Testis (tissue), 3 donors: ENCODE data around the gene LDLRAD4. TPM values are rescaled to one million over a fixed set of nuclear protein-coding genes. Genes with fewer than 3 reads are reported as not detected.

Experiments
- DNase-seq: peaks from one replicate; pipeline ENCODE4 v3.0.0-alpha.2; 2019
- H3K27ac ChIP-seq, 2 donors: fragments of 200-600 bp; sonication (generic); one replicate each; pipeline ENCODE4 v1.5.1; 2019
- H3K27me3 ChIP-seq: fragments of 200-600 bp; sonication (generic); one replicate; pipeline ENCODE4 v1.5.1; 2019
- H3K36me3 ChIP-seq: fragments of 200-600 bp; sonication (generic); one replicate; pipeline ENCODE4 v1.5.1; 2017; ENCODE audit warnings: low read depth; ENCODE audit errors: missing control alignments
- H3K4me1 ChIP-seq: fragments of 200-600 bp; sonication (generic); one replicate; pipeline ENCODE4 v1.5.1; 2019
- H3K4me3 ChIP-seq, 2 donors: fragments of 200-600 bp; sonication (generic); one replicate each; pipeline ENCODE4 v1.5.1; 2017 to 2019
- H3K9me3 ChIP-seq: fragments of 200-600 bp; sonication (generic); one replicate; pipeline ENCODE4 v1.5.1; 2017
- CTCF ChIP-seq, 3 experiments: fragments of 450-650 bp in 2 of 3; fragments of 200-600 bp in 1 of 3; sonication (generic) in 1 of 3; IDR thresholded peaks; one replicate each; pipeline ENCODE4 v1.5.1; 2016 to 2019; ENCODE audit warnings: antibody characterized with exemption in 3 of 3, mild to moderate bottlenecking in 2 of 3, moderate library complexity in 1 of 3
- POLR2A ChIP-seq: fragments of 450-650 bp; IDR thresholded peaks from one replicate; pipeline ENCODE4 v1.6.1; 2017; ENCODE audit warnings: antibody characterized with exemption, mild to moderate bottlenecking, moderate library complexity
- WGBS, 2 donors: methylation state at CpG; one replicate each; pipeline ENCODE4 v1.1.5; 2018; 5-methylcytosine and 5-hydroxymethylcytosine counted together
- intact Hi-C: fragments of 100-400 bp; cut with DNase I; formaldehyde crosslinking; loops from one replicate; pipeline ENCODE4 v1.15.1; 2023; ENCODE audit warnings: low total_unique reads
- polyA plus RNA-seq: library from polyadenylated mRNA; stranded (reverse); fragments of 350-450 nt; fragmentation: Illumina TruSeq; extraction: RNeasy Lipid Tissue Mini Kit (QIAGEN cat#74804); gene quantifications from one replicate; pipeline ENCODE4 v1.2.3, GENCODE V29; 2014; ENCODE audit warnings: low read depth, low replicate concordance; ENCODE audit not compliant: insufficient read depth
- total RNA-seq, 2 donors: library from RNA; depleted of rRNA; stranded (reverse); fragments of >200 nt; gene quantifications; one replicate each; pipeline ENCODE4 v1.2.3, GENCODE V29; 2016

The LDLRAD4 gene
- total and polyA plus RNA-seq, 3 donors from 2014 or later: 22.0 to 42.2 (median 25.9) TPM

- no peak for DNase-seq
- TF ChIP-seq CTCF (IDR thresholded peaks at IDR 0.05): no peak
- TF ChIP-seq POLR2A: no peak
- H3K36me3 ChIP-seq: no peaks in the 10 kb centered on the region
- 82 to 92% methylated on average over 3 of the region's 3 CpGs for WGBS, 2 donors
- no peak overlapping the region for H3K4me3 ChIP-seq
- no peaks in the 10 kb centered on the region for H3K27me3 ChIP-seq
- intact Hi-C loops: no loop called here
- H3K27ac ChIP-seq: no peak overlapping the region
- no peaks in the 10 kb centered on the region for H3K9me3 ChIP-seq
- H3K4me1 ChIP-seq: no peaks in the 10 kb centered on the region
Measured at GRCh38 chr18:13366131-13366530, 147.6 kb downstream of the LDLRAD4 start.

DNA sequence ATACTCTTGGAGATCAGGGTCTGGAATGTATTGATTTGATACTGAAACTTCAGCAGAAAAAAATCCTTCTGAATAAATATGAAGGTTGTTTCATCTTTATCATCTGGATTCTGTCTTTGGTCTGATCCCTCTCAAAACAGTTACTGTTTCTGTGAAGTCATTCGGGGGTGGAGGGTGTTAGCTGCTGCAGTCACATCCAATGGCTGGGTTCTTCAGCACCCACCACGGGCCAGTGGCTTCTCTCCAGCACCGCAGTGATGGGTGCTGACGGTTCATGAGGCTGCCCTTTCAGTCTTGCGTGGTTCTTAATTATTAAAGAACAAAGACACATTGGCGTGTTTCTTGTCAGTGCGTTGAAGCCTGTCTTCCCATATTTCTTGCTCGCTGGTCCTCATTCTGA, 148.0 kb downstream of the LDLRAD4 start:
- H3K4me1 ChIP-seq: no peaks in the 10 kb centered on the region
- no peak overlapping the region for H3K4me3 ChIP-seq
- H3K36me3 ChIP-seq: no peaks in the 10 kb centered on the region
- no peak overlapping the region for H3K27ac ChIP-seq
- TF ChIP-seq POLR2A: no peak
- no peaks in the 10 kb centered on the region for H3K27me3 ChIP-seq
- intact Hi-C loops: no loop called here
- DNase-seq: no peak
- WGBS, 2 donors: 86 to 95% methylated on average over 8 of the region's 8 CpGs
- no peaks in the 10 kb centered on the region for H3K9me3 ChIP-seq

GRCh38 chr18:13366962-13367892, 148.7 kb downstream of the LDLRAD4 start:
- 90 to 91% methylated on average over 26 of the region's 26 CpGs for WGBS, 2 donors
- Histone ChIP-seq H3K27ac (no peak overlapping the region), H3K4me1 (no peaks in the 10 kb centered on the region), H3K36me3 (no peaks in the 10 kb centered on the region), H3K27me3 (no peaks in the 10 kb centered on the region), H3K9me3 (no peaks in the 10 kb centered on the region), H3K4me3 (no peak overlapping the region)
- DNase-seq: no peak
- TF ChIP-seq POLR2A (no peak), CTCF (IDR thresholded peaks at IDR 0.05) (no peak)
- intact Hi-C loops: no loop called here

DNA sequence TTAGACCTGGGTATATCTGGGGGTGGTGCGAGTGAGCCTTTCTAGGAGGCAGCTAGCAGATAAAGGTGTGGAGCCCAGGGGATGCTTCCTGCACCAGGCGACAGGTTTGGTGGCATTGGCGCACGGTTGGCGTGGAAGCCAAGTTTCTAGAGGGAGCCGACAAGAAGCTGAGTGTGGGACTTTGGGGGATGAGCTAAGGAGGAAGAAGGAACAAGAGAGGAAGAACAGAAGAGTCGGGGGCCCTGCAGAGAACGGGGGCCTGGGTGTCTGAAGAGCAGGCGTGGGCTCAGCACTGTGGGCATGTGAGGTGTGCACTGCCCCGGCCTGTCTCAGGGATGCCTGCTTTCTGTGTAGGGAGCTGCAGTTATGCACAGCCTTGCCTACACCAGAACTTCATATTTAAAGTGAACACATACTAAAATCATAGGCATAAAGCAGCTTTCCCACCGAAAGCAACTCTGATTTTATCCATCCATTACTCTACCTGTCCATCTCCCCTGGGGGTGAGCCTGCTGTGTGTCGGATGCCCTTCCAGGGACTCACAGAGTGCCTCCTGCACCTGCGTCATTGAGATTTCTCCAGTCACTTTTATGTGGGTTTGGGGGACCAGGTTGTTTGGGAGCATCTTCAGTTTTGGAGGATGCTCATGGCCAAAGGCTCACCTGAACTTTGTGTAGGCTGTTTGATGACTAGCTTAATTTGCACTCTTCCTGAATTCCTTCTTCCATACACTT, 149.7 kb downstream of the LDLRAD4 start:
- Histone ChIP-seq H3K36me3 (no peaks in the 10 kb centered on the region), H3K27me3 (no peaks in the 10 kb centered on the region), H3K4me1 (no peaks in the 10 kb centered on the region), H3K27ac (no peak overlapping the region), H3K4me3 (no peak overlapping the region), H3K9me3 (no peaks in the 10 kb centered on the region)
- DNase-seq: no peak
- WGBS, 2 donors: 93 to 96% methylated on average over 13 of the region's 13 CpGs
- TF ChIP-seq POLR2A: no peak
- no peak for TF ChIP-seq CTCF (IDR thresholded peaks at IDR 0.05)
- intact Hi-C loops: no loop called here

DNA sequence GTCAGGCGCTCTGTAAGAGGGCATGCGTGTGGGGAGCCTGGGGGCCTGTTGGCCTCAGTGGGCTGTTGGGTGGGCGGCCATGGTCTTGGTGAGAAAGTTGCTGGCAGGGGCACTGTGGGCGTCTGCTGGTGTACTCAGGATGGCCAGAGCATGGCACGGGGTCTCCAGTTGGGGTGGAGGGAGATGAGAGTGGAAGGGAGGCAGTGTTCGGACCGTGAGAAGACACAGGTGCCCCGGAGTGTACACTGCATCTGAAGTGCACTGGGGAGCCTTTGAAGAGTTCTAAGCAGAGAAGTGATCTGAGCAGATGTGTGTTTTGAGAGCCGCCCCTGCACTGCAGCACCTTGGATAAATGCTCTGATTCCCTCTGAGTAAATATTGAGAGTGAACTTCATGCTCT, 150.8 kb downstream of the LDLRAD4 start:
- DNase-seq: no peak
- 89 to 94% methylated on average over 9 of the region's 9 CpGs for WGBS, 2 donors
- no peaks in the 10 kb centered on the region for H3K36me3 ChIP-seq

More for the DNA sequence above, 150.8 kb downstream of the LDLRAD4 start:
- intact Hi-C loops: no loop called here
- H3K9me3 ChIP-seq: no peaks in the 10 kb centered on the region
- H3K27ac ChIP-seq: no peak overlapping the region
- no peak overlapping the region for H3K4me3 ChIP-seq
- TF ChIP-seq CTCF (IDR thresholded peaks at IDR 0.05): no peak
- TF ChIP-seq POLR2A: no peak
- no peaks in the 10 kb centered on the region for H3K27me3 ChIP-seq
- H3K4me1 ChIP-seq: no peaks in the 10 kb centered on the region
